Activated T-helper 2 cell treated with anti-CD3 and anti-CD28 coated beads, Interferon-gamma antibody, Interleukin-2, Interleukin-4, amounts not matched to agents 10 μg/mL and 5 μg/mL and 100 μg/mL, durations not matched to agents 14 hours and 24 hours and 36 hours (primary cell): Measurements from ENCODE around the gene RPAP2. TPM values are rescaled to one million over a fixed set of nuclear protein-coding genes. Genes with fewer than 3 reads are reported as not detected.
"Not testable (repeated sequence)": the region's sequence is repeated elsewhere in the genome, so short reads cannot be mapped to it uniquely, and the experiment has no call there.

Source experiments
- DNase-seq: peaks from one replicate; pipeline ENCODE4 v3.0.0; 2021; ENCODE audit warnings: low spot score
- H3K27ac Mint-ChIP-seq: one replicate; pipeline ENCODE4 v1.8.0; 2021; ENCODE audit warnings: mixed read lengths
- H3K27me3 Mint-ChIP-seq: one replicate; pipeline ENCODE4 v1.8.0; 2021; ENCODE audit warnings: low read depth, mixed read lengths
- H3K36me3 Mint-ChIP-seq: one replicate; pipeline ENCODE4 v1.8.0; 2021; ENCODE audit warnings: low read depth, mixed read lengths
- H3K4me1 Mint-ChIP-seq: one replicate; pipeline ENCODE4 v1.8.0; 2021; ENCODE audit warnings: low read depth, mixed read lengths
- H3K4me3 Mint-ChIP-seq: one replicate; pipeline ENCODE4 v1.8.0; 2021; ENCODE audit warnings: low read depth, mild to moderate bottlenecking, moderate library complexity, mixed read lengths
- H3K9me3 Mint-ChIP-seq: one replicate; pipeline ENCODE4 v1.8.0; 2021; ENCODE audit warnings: mixed read lengths
- intact Hi-C: fragments of 100-400 bp; cut with micrococcal nuclease; formaldehyde crosslinking; loops from one replicate; pipeline ENCODE4 v1.15.1; 2023
- total RNA-seq: library from RNA; stranded (reverse); gene quantifications from 2 replicates; pipeline ENCODE4 v1.2.3, GENCODE V29; 2022

RPAP2 gene
- total RNA-seq: 41.9 and 42.8 TPM in 2 replicates

DNA sequence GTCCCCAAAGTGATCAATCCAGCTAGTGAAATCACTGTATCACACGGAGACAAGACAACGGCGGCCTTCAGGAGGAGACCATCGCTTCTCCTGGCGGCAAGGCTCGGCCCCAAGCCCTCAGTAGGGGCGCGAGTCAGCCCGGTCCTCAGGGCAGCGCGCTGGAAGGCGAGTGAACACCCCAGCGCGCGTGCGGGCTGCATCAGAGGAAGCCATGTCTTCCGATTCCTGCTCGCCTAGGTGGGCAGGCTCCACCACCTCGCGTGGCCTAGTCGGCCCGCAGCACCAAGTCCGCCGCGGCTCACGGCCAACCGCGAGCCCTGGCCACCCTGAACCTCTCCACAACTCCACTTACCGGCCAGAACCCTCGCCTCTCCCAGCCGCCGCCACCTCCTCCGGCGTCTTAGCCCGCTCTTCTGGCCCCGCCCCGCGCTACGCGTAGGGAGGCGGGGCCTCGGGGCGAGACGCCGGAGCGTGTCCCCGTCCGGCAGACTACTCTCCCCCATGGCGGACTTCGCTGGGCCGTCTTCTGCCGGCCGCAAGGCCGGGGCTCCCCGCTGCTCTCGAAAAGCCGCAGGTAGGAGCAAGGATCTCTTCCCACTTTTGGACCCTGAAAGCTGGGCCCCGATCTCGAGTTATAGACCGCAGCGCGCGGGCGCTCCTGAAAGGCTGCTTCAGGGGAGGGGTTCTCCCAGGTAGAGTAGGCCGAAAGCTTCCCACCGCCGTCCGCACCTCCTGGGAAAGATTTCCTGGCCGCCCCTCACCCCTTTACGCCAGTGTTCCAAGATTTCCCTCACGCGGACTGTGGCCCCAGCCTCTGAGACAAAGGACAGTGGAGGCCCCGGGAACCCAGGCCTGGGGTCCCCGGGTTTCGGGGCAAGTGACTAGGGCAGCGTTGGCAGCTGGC is at the start of gene RPAP2, which contains the start of gene GLMN:
RPAP2 (plus strand) TSS at position 487 of the 904 bp plus-strand sequence; CDS start at position 502, 15 bp downstream.
GLMN (minus strand) TSS at position 415 of the 904 bp plus-strand sequence. CDS start 988 bp downstream, outside the sequence.
- H3K4me1 Mint-ChIP-seq: peaks cover 31% of the 10 kb centered on the region
- H3K36me3 Mint-ChIP-seq: peaks cover 51% of the 10 kb centered on the region
- peak; percentile 75 for DNase-seq
- no peaks in the 10 kb centered on the region for H3K27me3 Mint-ChIP-seq
- H3K27ac Mint-ChIP-seq: peak within 1 kb of the TSS; percentile 96
- H3K9me3 Mint-ChIP-seq: no peaks in the 10 kb centered on the region
- intact Hi-C loops: loop anchor here (1.0 to 10.0 kb wide), 3 partner anchors 214 to 784 kb away; partner anchors contain the start of gene BTBD8
- H3K4me3 Mint-ChIP-seq: peak within 1 kb of the TSS; percentile 98

DNA sequence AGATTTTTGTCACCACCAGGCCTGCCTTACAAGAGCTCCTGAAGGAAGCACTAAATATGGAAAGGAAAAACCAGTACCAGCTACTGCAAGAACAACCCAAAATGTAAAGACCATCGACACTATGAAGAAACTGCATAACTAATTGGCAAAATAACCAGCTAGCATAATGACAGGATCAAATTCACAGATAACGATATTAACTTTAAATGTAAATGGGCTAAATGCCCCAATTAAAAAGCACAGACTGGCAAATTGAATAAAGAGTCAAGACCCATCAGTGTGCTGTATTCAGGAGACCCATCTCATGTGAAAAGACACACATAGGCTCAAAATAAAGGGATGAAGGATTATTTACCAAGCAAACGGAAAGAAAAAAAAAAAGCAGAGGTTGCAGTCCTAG is 44.1 kb upstream of the RPAP2 start:
- H3K4me1 Mint-ChIP-seq, DNase-seq, H3K27ac Mint-ChIP-seq: not testable (repeated sequence)

GRCh38 chr1:92259350-92259749 is 39.5 kb upstream of the RPAP2 start:
- Mint-ChIP-seq H3K27me3 (no peaks in the 10 kb centered on the region), H3K9me3 (peaks cover 16% of the 10 kb centered on the region), H3K27ac (no peak overlapping the region), H3K36me3 (peaks cover 90% of the 10 kb centered on the region), H3K4me1 (peaks cover 2% of the 10 kb centered on the region), H3K4me3 (no peak overlapping the region)
- DNase-seq: no peak
- intact Hi-C loops: no loop called here

More for the DNA sequence above, 44.1 kb upstream of the RPAP2 start:
- H3K4me3 Mint-ChIP-seq, intact Hi-C loops, H3K27me3 Mint-ChIP-seq: not testable (repeated sequence)
- Mint-ChIP-seq H3K9me3 (peaks cover 25% of the 10 kb centered on the region), H3K36me3 (peaks cover 78% of the 10 kb centered on the region)

DNA sequence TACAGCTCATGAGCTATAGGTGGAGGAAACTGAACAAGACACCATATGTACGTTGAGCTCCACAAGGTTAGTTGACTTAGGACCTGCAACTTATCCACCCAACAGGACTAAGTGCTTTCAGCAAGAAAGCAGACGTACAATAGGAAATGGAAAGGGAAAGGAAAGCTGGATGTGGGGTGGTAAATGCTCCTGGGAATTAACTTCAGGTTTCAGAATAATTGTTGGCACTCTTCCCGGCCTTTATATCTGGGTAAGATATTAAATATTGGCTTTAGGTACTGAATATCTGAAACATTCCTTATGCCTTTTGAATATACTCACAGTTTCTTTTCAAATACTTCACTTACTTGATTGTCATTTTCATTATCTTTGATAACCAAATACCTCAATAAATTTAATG is 36.3 kb upstream of the RPAP2 start:
- no peaks in the 10 kb centered on the region for H3K9me3 Mint-ChIP-seq
- no peak overlapping the region for H3K4me3 Mint-ChIP-seq
- no peaks in the 10 kb centered on the region for H3K27me3 Mint-ChIP-seq
- intact Hi-C loops: no loop called here
- no peak overlapping the region for H3K27ac Mint-ChIP-seq
- no peaks in the 10 kb centered on the region for H3K4me1 Mint-ChIP-seq
- no peak for DNase-seq
- H3K36me3 Mint-ChIP-seq: peaks cover 69% of the 10 kb centered on the region

- DNase-seq: no peak
- Mint-ChIP-seq H3K27ac (no peak overlapping the region), H3K27me3 (no peaks in the 10 kb centered on the region), H3K36me3 (peaks cover 77% of the 10 kb centered on the region), H3K4me3 (no peak overlapping the region), H3K9me3 (no peaks in the 10 kb centered on the region), H3K4me1 (peaks cover 10% of the 10 kb centered on the region)
- intact Hi-C loops: loop anchor here (5.0 kb wide), 1 partner anchor 71 kb away; no protein-coding TSS in a partner anchor
These were observed 25.8 kb upstream of the RPAP2 start for GRCh38 chr1:92273039-92273438.

- no peak overlapping the region for H3K27ac Mint-ChIP-seq
- H3K36me3 Mint-ChIP-seq: peaks cover 75% of the 10 kb centered on the region
- no peaks in the 10 kb centered on the region for H3K27me3 Mint-ChIP-seq
- no peak for DNase-seq
- H3K4me3 Mint-ChIP-seq: no peak overlapping the region
- no peaks in the 10 kb centered on the region for H3K9me3 Mint-ChIP-seq
- peaks cover 10% of the 10 kb centered on the region for H3K4me1 Mint-ChIP-seq
- intact Hi-C loops: loop anchor here (5.0 kb wide), 1 partner anchor 73 kb away; no protein-coding TSS in a partner anchor
These were observed 23.9 kb upstream of the RPAP2 start for GRCh38 chr1:92274939-92275338.

DNA sequence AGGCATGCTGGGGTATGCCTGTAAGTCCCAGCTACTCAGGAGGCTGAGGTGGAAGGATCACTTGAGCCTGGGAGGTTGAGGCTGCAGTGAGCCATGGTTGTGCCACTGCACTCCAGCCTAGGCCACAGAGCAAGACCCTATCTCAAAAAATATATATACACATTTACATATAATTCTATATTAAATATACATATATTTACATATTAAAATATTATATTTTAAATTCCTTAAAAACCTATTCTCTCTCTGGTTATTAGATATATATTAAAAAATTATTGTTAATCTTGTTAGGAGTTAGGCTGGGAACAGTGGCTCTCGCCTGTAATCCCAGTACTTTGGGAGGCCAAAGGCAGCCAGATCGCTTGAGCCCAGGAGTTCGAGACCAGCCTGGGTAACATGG is 22.8 kb upstream of the RPAP2 start:
- Mint-ChIP-seq H3K27me3 (no peaks in the 10 kb centered on the region), H3K4me1 (peaks cover 15% of the 10 kb centered on the region), H3K4me3 (no peak overlapping the region), H3K27ac (no peak overlapping the region), H3K36me3 (peaks cover 80% of the 10 kb centered on the region), H3K9me3 (no peaks in the 10 kb centered on the region)
- intact Hi-C loops: no loop called here
- no peak for DNase-seq

DNA sequence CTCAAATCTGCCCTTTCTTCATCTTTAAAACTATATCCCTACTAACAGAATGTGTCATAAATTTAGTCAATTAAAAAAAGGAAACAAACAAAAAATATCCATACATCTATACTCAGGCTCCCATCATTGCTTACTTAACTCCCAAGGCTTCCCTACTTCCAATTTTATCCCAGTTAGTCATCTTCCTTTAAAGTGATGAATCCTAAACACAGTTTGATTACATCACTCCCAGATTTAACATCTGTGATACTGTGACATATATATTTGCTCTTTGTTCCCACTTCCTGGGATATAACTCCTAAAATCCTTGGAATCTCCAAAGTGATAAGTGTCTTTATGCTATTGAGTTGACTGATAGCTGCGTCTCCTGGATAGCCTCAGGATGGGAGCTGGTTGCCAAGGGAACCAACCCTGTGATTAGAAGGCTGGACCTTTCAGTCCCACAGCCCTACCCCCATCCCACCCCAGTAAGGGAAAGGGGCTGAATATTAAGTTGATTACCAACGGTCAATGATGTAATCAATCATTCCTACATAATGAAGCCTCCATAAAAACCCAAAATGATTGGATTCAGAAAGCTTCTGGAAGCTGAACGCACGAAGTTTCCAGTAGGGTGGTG is 21.6 kb upstream of the RPAP2 start:
- intact Hi-C loops: no loop called here
- DNase-seq: no peak
- Mint-ChIP-seq H3K36me3 (peaks cover 81% of the 10 kb centered on the region), H3K27ac (no peak overlapping the region), H3K9me3 (peaks cover 6% of the 10 kb centered on the region), H3K4me3 (no peak overlapping the region), H3K4me1 (peaks cover 19% of the 10 kb centered on the region), H3K27me3 (no peaks in the 10 kb centered on the region)

DNA sequence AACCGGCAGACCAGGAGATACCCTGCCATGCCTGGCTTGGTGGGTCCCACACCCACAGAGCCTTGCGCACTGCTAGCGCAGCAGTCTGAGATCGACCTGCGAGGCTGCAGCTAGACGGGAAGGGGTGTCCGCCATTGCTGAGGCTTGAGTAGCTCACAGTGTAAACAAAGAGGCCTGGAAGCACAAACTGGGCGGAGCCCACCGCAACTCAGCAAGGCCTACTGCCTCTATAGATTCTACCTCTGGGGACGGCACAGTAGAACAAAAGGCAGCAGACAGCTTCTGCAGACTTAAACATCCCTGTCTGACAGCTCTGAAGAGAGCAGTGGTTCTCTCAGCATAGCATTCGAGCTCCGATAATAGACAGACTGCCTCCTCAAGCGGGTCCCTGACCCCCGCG is 19.1 kb upstream of the RPAP2 start:
- H3K27ac Mint-ChIP-seq, intact Hi-C loops, H3K9me3 Mint-ChIP-seq, H3K4me3 Mint-ChIP-seq, H3K27me3 Mint-ChIP-seq, DNase-seq: not testable (repeated sequence)
- Mint-ChIP-seq H3K4me1 (peaks cover 18% of the 10 kb centered on the region), H3K36me3 (peaks cover 84% of the 10 kb centered on the region)

- H3K4me3 Mint-ChIP-seq, intact Hi-C loops, H3K27ac Mint-ChIP-seq, DNase-seq, H3K27me3 Mint-ChIP-seq: not testable (repeated sequence)
- Mint-ChIP-seq H3K9me3 (peaks cover 14% of the 10 kb centered on the region), H3K4me1 (peaks cover 11% of the 10 kb centered on the region), H3K36me3 (peaks cover 88% of the 10 kb centered on the region)
These were observed 17.4 kb upstream of the RPAP2 start for GRCh38 chr1:92281411-92281810.

- H3K27ac Mint-ChIP-seq: no peak overlapping the region
- intact Hi-C loops: loop anchor here (1.0 to 10.0 kb wide), 3 partner anchors 207 to 777 kb away; partner anchors contain the start of gene BTBD8
- H3K4me1 Mint-ChIP-seq: peaks cover 26% of the 10 kb centered on the region
- no peak for DNase-seq
- H3K27me3 Mint-ChIP-seq: no peaks in the 10 kb centered on the region
- H3K4me3 Mint-ChIP-seq: no peak overlapping the region
- H3K9me3 Mint-ChIP-seq: no peaks in the 10 kb centered on the region
- peaks cover 64% of the 10 kb centered on the region for H3K36me3 Mint-ChIP-seq
These were observed 7.4 kb upstream of the RPAP2 start for GRCh38 chr1:92291372-92291999.

DNA sequence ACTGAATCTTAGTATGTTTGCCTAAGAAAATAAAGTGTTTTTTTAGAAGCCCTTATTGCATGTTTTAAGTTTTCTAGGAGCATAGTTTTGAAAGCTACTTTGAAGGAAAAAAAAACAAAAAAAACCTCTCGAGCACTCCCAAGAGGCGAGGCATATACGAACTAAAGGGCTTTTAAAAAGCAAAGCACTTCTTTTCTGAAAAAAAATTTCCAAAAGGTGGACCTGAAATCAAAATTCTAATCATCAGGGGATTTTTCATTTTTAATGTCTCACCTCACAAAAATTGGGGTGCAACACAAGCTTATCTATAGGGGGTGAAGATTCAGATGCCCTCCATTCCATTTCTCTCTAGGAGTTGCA is 666 bp upstream of the RPAP2 start:
- H3K4me3 Mint-ChIP-seq: peak overlapping the region; percentile 98
- peaks cover 34% of the 10 kb centered on the region for H3K4me1 Mint-ChIP-seq
- H3K9me3 Mint-ChIP-seq: no peaks in the 10 kb centered on the region
- no peak for DNase-seq
- intact Hi-C loops: loop anchor here (10.0 kb wide), 2 partner anchors 213 to 783 kb away; partner anchors contain the start of gene BTBD8
- peaks cover 53% of the 10 kb centered on the region for H3K36me3 Mint-ChIP-seq
- no peaks in the 10 kb centered on the region for H3K27me3 Mint-ChIP-seq
- peak overlapping the region; percentile 96 for H3K27ac Mint-ChIP-seq
